ENCODE data around the gene PNO1.
"Not testable (repeated sequence)": the region's sequence is repeated elsewhere in the genome, so short reads cannot be mapped to it uniquely, and the experiment has no call there.

PNO1 gene

GRCh38 chr2:68158134-68158447, 403 bp downstream of the PNO1 start:
- DNase-seq = no peak

DNA sequence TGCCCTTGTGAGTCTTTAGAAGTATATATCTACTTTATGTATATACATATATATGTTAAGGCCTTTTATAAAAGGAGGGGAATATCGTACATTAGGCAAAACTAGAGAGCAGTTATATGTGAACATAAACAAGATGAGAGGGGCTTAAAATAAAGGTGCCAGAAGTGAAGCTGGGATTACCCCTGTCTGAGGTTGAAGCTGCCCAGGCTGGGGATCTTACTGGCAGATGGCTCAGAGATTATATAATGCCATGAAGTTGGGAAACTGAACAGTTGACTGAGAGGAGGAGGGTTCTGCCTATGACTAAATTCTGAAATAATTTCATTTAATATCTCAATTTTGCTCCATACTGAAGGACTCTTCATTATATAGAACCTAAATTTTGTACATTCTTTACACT, 6.0 kb downstream of the PNO1 start:
- DNase-seq = no peak

DNA sequence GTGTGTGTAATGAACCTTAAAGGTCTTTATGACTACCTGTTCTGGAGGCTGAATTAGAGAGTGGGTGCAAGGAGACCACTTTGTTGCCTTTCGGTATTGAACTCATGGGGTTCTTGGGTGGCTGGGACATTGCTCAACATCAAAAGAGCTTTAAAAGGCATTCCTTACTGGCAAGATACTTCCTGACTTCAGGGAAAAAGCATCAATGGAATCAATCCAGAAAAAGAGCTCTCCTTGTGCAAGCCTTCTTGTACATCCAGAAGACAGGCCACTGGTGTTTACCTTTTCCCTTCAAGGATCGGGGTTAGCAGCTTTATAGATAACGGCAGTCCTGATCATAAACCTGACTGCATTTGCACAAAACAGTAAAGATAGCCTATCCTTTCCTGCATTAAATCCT, 9.5 kb downstream of the PNO1 start:
- no peak for DNase-seq

GRCh38 chr2:68169308-68169707, 11.6 kb downstream of the PNO1 start:
- DNase-seq = no peak

GRCh38 chr2:68171146-68171545, 13.5 kb downstream of the PNO1 start:
- DNase-seq = no peak

DNA sequence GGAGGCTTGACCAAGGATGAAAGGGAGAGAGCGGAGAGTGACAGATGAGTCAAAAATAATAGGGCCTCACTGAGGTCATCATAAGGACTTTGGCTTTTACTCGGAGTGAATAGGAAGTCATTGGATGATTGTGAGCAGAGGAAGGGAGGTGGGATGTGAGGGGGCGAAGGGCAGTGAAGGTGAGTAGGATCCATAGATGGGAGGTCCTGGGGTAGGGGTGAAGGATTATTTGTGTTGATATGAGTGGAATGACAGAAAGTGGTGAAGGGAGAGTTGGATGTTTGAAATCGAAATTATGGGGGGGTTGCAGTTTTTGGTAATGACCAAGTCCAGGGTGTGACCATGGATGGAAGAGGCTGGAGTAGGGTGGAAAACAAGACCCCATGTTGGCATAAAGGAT, 14.0 kb downstream of the PNO1 start:
- no peak for DNase-seq

DNA sequence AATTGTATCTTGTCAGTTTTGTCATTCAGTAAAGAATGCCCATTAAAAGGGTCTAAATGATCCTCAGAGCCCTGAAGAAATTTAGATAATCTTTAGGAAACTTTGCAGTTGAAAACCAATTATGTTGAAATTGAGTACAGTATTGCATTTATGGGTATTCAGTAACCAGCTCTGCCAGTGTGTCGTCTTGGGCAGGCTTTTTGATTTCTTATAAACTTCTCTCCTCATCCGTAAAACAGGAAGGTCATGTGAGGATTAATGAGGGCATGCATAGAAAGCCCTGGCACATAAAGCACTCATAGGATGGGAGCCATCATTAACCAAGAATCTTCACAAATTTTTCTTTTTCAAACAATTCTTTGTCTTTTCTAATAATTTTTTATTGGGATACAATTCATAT, 14.8 kb downstream of the PNO1 start:
- no peak for DNase-seq

GRCh38 chr2:68172990-68173700, 15.5 kb downstream of the PNO1 start:
- DNase-seq = no peak

- DNase-seq = not testable (repeated sequence)
These were observed 17.5 kb downstream of the PNO1 start for GRCh38 chr2:68175210-68175609.

DNA sequence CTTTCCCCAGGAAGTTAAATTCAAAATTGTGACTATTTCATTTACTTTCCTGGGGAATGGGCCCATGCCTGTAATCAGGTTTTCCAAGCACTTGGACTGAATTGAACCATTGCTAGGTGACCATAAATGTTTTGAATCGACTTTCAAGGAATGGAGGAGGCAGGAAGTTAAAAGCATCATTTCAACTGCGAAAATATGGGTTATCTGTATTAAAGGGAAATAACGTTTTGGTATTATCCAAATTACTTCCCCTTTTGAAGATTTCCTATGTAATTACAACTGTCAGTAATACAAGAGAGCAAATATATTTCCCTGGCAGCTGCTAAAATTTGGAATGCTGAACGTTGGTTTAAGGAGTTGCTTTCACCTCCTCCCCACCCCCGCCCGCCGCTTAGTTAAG, 19.0 kb downstream of the PNO1 start:
- no peak for DNase-seq

DNA sequence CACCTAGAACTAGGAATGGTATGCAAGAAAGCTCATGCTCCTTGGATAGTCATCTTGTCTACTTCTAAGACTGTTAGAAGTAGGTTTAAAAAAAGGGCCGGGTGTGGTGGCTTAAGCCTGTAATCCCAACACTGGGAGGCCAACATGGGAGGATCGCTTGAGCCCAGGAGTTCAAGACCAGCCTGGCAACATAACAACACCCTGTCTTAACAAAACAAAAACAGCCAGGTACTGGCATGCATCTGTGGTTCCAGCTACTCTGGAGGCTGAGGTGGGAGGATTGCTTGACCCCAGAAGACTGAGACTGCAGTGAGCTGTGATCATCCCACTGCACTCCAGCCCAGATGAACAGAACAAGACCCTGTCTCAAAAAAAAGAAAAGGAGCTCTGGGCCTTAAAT, 19.9 kb downstream of the PNO1 start:
- no peak for DNase-seq

DNA sequence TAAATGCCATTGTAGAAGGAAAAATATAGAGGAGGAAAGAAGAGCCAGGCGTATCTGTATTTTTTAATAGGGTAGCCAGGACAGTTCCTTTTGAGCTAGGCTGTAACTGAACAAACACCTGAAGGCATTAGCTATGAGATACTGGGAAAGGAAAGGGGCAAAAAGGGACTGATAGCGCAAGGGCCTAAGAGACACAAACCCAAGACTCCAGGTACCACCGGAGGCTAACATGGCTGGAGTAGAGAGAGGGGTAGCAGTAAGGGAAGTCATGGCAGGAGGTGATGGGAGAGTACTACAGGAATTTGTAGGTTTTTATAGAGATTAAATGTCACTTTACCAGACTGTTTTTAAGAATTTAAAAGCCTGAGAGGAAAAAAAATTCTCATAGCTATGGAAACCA, 20.7 kb downstream of the PNO1 start:
- DNase-seq = no peak

- DNase-seq = no peak
These were observed 21.4 kb downstream of the PNO1 start for GRCh38 chr2:68178954-68179627.

GRCh38 chr2:68182902-68183301, 25.2 kb downstream of the PNO1 start:
- DNase-seq = no peak

- no peak for DNase-seq
These were observed 28.0 kb downstream of the PNO1 start for GRCh38 chr2:68185541-68186164.

DNA sequence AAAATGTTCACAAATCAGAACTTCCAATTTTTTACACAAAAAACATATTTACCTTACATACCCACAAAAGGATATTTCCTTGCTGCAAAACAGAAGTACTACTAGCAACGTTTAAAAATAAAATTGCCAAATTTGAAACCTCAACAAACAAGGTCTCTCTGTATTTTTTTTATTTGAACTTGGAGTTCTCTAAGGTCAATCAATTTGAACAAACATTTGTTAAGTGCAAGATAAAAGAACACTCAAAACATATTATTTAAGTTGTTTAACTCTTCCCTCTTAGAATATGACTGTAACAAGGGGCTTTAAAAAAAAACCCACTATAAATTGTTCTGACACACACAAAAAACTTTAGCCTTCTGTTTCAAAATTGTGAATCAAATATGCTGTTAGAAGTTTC, 29.6 kb downstream of the PNO1 start:
- no peak for DNase-seq

DNA sequence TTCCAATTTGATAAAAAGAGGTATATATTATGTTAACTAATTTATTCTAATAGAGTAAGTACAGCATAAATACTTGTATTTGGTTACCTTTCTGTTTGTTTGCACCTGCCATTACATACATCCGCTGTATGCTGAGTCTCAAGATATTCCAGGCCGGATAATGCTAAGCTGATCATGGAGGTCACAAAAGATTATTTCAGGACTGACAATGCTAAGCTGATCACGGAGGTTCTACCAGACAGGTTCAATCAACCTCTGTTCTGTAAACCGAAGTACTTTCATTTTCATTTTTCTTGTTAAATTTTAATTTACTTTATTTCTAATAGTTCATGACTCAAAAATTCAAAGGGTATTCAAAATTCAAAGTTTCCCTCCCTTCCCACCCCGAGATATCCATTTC, 31.1 kb downstream of the PNO1 start:
- no peak for DNase-seq

DNA sequence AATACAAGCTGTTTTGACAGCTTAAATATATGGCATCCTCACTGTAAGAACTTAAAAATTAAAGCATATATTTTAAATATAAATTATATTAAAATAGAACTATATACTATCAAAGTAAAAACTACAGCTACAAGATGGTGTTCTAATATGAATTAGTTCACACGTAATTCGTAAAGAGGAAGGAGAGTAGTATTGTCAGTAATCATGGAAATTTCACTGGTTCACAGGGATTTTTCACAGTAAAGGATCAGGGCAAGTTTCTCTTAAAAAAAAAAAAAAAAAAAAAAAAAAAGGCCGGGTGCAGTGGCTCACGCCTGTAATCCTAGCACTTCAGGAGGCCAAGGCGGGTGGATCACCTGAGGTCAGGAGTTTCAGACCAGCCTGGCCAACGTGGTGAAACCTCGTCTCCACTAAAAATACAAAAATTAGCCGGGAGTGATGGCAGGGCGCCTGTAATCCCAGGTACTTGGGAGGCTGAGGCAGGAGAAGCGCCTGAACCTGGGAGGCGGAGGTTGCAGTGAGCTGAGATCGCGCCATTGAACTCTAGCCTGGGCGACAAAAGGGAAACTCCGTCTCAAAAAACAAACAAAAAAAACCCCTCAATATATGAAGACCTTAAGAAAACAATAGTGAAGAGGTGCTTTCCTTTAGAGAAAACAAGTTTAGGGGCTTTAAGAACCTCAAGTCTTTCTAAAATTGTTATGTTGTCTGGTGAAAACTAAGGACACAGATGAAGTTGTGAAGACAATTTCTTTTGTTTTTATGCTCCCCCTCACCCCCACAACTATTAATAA, 32.5 kb downstream of the PNO1 start:
- DNase-seq = no peak

- DNase-seq = no peak
These were observed 33.5 kb downstream of the PNO1 start for GRCh38 chr2:68190991-68191731.

- DNase-seq = no peak
These were observed 35.5 kb downstream of the PNO1 start for GRCh38 chr2:68193144-68193543.

DNA sequence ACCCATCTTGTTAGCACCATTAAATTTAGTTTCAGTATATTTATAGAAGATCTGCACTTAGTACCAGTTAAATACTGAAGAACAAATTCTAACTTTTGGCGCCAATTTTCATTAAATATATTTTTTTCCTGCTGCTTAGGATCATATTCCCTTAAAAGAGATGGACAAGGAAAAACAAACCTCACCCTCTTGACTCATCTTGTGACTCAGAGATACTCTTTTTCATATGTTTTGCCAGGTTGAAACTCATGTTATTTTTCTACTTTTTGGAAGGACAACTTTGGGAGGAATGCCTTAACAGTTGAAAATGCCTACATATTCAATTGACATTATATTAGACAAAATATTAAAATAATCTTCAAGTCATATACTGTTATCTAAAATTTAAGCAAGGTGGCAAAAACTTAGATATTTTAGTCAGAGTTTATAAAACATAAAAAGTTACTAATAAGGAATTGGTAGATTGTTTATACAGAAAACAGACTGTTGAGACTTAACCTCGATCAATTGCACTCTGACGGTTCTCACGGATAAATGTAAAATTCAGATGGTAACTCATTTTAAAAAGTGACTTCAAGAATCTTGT, 36.2 kb downstream of the PNO1 start:
- no peak for DNase-seq

- no peak for DNase-seq
These were observed 37.4 kb downstream of the PNO1 start for GRCh38 chr2:68195096-68195495.
